Kidney (tissue), 14 donors: ENCODE measurements around the gene ERAP2. TPM values are rescaled to one million over a fixed set of nuclear protein-coding genes. Genes with fewer than 3 reads are reported as not detected.
A peak's percentile ranks its signal among the peaks of the same experiment; 100 is the strongest.

ENCODE experiments used
- DNase-seq, 5 donors: peaks; one replicate each; pipeline ENCODE4 v3.0.0-alpha.2; 2013 to 2020
- FAIRE-seq: peaks from 2 replicates; lab custom pipeline; 2012; peaks lifted over from hg19 to GRCh38; lab: Jason Lieb, UNC
- H3K27ac ChIP-seq, 2 donors: one replicate each; pipeline ENCODE4 v1.7.0; 2013; ENCODE audit warnings: low read depth in 2 of 2, low read length in 2 of 2, inconsistent platforms in 1 of 2
- H3K27me3 ChIP-seq: one replicate; pipeline ENCODE4 v1.7.1; 2013; ENCODE audit warnings: low read length, inconsistent platforms; ENCODE audit not compliant: control insufficient read depth, insufficient read depth
- H3K36me3 ChIP-seq, 3 donors: one replicate each; pipeline versions ENCODE4 v1.7.0 to v1.7.1; 2013; ENCODE audit warnings: low read length in 3 of 3, control low read depth in 1 of 3, inconsistent platforms in 1 of 3; ENCODE audit not compliant: insufficient read depth in 3 of 3, control insufficient read depth in 2 of 3
- H3K4me1 ChIP-seq, 3 donors: one replicate each; pipeline versions ENCODE4 v1.7.0 to v1.7.1; 2013; ENCODE audit warnings: low read length in 3 of 3, inconsistent platforms in 1 of 3, low read depth in 1 of 3; ENCODE audit not compliant: control insufficient read depth in 2 of 3, insufficient read depth in 2 of 3
- H3K4me3 ChIP-seq, 3 donors: one replicate each; pipeline versions ENCODE4 v1.7.0 to v1.8.1; 2013; ENCODE audit warnings: low read length in 3 of 3, control low read depth in 1 of 3, inconsistent platforms in 1 of 3
- H3K9ac ChIP-seq, 3 donors: one replicate each; pipeline versions ENCODE4 v1.7.0 to v1.7.1; 2013; ENCODE audit warnings: low read length in 3 of 3, control low read depth in 1 of 3, inconsistent platforms in 1 of 3
- H3K9me3 ChIP-seq, 3 donors: one replicate each; pipeline versions ENCODE4 v1.7.0 to v1.7.1; 2013; ENCODE audit warnings: low read length in 3 of 3, control low read depth in 1 of 3, inconsistent platforms in 1 of 3; ENCODE audit not compliant: control insufficient read depth in 2 of 3, insufficient read depth in 1 of 3
- intact Hi-C: fragments of 100-400 bp; cut with DNase I; formaldehyde crosslinking; loops from one replicate; pipeline ENCODE4 v1.11.1; 2022
- polyA plus RNA-seq: library from polyadenylated mRNA; stranded (reverse); fragments of 350-450 nt; fragmentation: Illumina TruSeq; extraction: RNeasy Lipid Tissue Mini Kit (QIAGEN cat#74804); gene quantifications from one replicate; pipeline ENCODE4 v1.2.3, GENCODE V29; 2014; ENCODE audit warnings: low read depth, low replicate concordance; ENCODE audit not compliant: insufficient read depth
- total RNA-seq: library from RNA; stranded (reverse); fragmentation: NEBNext Ultra II Directional; extraction: Animal tissue kit (Norgen Biotek cat#: 25700); gene quantifications from one replicate; pipeline ENCODE4 v1.2.1, GENCODE V29; 2021
- TF ChIP-seq, protein P1 (sequence below): IDR thresholded peaks from 3 replicates; pipeline ENCODE4 v1.5.1; 2012; ENCODE audit warnings: mild to moderate bottlenecking, moderate library complexity, borderline replicate concordance; ENCODE audit not compliant: insufficient read depth; ENCODE audit errors: extremely low read depth
- donor health status: control.
- donor health status: control.
- donor health status: control.
- donor health status: control.
- donor health status: control.
- donor health status: DM: yes; HTN: yes; CAD: no.
- donor health status: Normal renal cell carcinoma (clear cell type).

The ERAP2 gene
- total and polyA plus RNA-seq, 2 donors from 2014 or later, result 8.2 to 13.8 TPM

- no peak overlapping the region for H3K9ac ChIP-seq
- intact Hi-C loops, result no loop called here
Measured at GRCh38 chr5:96835791-96836191, 40.5 kb upstream of the ERAP2 start.

GRCh38 chr5:96836817-96837216 is 39.5 kb upstream of the ERAP2 start:
- H3K4me1 ChIP-seq, result peaks cover 0 to 10% (median 0%) of the 10 kb centered on the region in 3 donors
- DNase-seq (no peak), FAIRE-seq (peak; percentile 62)
- no peak overlapping the region for H3K27ac ChIP-seq
- no peaks in the 10 kb centered on the region for H3K9me3 ChIP-seq
- H3K36me3 ChIP-seq, result no peaks in the 10 kb centered on the region
- H3K27me3 ChIP-seq, result no peaks in the 10 kb centered on the region
- no peak overlapping the region for H3K4me3 ChIP-seq
- H3K9ac ChIP-seq, result no peak overlapping the region
- intact Hi-C loops, result no loop called here
- TF ChIP-seq, protein P1, sequence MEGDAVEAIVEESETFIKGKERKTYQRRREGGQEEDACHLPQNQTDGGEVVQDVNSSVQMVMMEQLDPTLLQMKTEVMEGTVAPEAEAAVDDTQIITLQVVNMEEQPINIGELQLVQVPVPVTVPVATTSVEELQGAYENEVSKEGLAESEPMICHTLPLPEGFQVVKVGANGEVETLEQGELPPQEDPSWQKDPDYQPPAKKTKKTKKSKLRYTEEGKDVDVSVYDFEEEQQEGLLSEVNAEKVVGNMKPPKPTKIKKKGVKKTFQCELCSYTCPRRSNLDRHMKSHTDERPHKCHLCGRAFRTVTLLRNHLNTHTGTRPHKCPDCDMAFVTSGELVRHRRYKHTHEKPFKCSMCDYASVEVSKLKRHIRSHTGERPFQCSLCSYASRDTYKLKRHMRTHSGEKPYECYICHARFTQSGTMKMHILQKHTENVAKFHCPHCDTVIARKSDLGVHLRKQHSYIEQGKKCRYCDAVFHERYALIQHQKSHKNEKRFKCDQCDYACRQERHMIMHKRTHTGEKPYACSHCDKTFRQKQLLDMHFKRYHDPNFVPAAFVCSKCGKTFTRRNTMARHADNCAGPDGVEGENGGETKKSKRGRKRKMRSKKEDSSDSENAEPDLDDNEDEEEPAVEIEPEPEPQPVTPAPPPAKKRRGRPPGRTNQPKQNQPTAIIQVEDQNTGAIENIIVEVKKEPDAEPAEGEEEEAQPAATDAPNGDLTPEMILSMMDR, result no peak

More at GRCh38 chr5:96835791-96836191, 40.5 kb upstream of the ERAP2 start:
- FAIRE-seq (no peak), DNase-seq (no peak)
- H3K4me1 ChIP-seq, result peaks cover 0 to 10% (median 0%) of the 10 kb centered on the region in 3 donors
- TF ChIP-seq, protein P1, result no peak
- no peak overlapping the region for H3K27ac ChIP-seq
- no peaks in the 10 kb centered on the region for H3K9me3 ChIP-seq
- H3K27me3 ChIP-seq, result no peaks in the 10 kb centered on the region
- no peak overlapping the region for H3K4me3 ChIP-seq
- H3K36me3 ChIP-seq, result no peaks in the 10 kb centered on the region

DNA sequence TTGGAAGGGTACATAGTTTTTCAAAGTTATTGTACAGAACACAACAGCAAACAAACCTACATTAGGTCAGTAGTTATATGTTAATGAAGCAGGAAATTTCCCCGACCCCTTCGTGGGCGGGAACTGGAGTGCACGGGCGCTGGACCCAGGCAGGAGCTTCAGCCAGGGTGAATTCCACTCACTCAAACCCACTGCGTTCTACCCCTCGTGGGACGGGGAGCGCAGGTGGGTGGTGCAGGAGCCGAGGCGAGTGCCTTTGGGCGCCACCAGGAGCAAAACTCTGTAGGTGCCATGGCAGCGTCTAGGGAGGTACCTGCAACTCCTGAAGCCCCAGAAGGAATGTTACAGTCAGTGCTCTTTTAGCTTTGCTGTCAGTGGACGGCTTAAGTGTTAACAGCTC is 39.0 kb upstream of the ERAP2 start:
- TF ChIP-seq, protein P1, result no peak
- H3K27ac ChIP-seq, result no peak overlapping the region
- DNase-seq (no peak), FAIRE-seq (no peak)
- no peaks in the 10 kb centered on the region for H3K9me3 ChIP-seq
- no peaks in the 10 kb centered on the region for H3K36me3 ChIP-seq
- H3K9ac ChIP-seq, result no peak overlapping the region
- H3K27me3 ChIP-seq, result no peaks in the 10 kb centered on the region
- intact Hi-C loops, result no loop called here
- H3K4me3 ChIP-seq, result no peak overlapping the region
- peaks cover 0 to 10% (median 0%) of the 10 kb centered on the region in 3 donors for H3K4me1 ChIP-seq
